Omental fat pad (tissue), 4 donors: ENCODE data around the gene NLRP5. TPM values are rescaled to one million over a fixed set of nuclear protein-coding genes. Genes with fewer than 3 reads are reported as not detected.
"Not testable (repeated sequence)": the region's sequence is repeated elsewhere in the genome, so short reads cannot be mapped to it uniquely, and the experiment has no call there.

Source experiments
- ATAC-seq: fragments of 150-250 bp; one replicate; pipeline ENCODE4 v1.9.1; 2016; ENCODE audit warnings: mild to moderate bottlenecking, moderate library complexity; ENCODE audit not compliant: low FRiP score
- DNase-seq: peaks from one replicate; pipeline ENCODE4 v3.0.0-alpha.2; 2019; ENCODE audit warnings: low spot score
- total RNA-seq, 4 donors: library from RNA; depleted of rRNA; stranded (reverse); fragments of >200 nt; gene quantifications; one replicate each; pipeline ENCODE4 v1.1.0, GENCODE V29; 2016
- TF ChIP-seq, protein P1 (sequence below), 3 donors: fragments of 450-650 bp; IDR thresholded peaks; one replicate each; pipeline ENCODE4 v1.5.1; 2016 to 2017; ENCODE audit warnings: antibody characterized with exemption in 3 of 3, mild to moderate bottlenecking in 3 of 3, moderate library complexity in 2 of 3

The NLRP5 gene
- total RNA-seq, 4 donors from 2014 or later, result not detected

- peak; percentile 86 for ATAC-seq
- peak; percentile 64 for DNase-seq
- TF ChIP-seq, protein P1, sequence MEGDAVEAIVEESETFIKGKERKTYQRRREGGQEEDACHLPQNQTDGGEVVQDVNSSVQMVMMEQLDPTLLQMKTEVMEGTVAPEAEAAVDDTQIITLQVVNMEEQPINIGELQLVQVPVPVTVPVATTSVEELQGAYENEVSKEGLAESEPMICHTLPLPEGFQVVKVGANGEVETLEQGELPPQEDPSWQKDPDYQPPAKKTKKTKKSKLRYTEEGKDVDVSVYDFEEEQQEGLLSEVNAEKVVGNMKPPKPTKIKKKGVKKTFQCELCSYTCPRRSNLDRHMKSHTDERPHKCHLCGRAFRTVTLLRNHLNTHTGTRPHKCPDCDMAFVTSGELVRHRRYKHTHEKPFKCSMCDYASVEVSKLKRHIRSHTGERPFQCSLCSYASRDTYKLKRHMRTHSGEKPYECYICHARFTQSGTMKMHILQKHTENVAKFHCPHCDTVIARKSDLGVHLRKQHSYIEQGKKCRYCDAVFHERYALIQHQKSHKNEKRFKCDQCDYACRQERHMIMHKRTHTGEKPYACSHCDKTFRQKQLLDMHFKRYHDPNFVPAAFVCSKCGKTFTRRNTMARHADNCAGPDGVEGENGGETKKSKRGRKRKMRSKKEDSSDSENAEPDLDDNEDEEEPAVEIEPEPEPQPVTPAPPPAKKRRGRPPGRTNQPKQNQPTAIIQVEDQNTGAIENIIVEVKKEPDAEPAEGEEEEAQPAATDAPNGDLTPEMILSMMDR (IDR thresholded peaks at IDR 0.05), result no peak
Measured at GRCh38 chr19:56105090-56105701, 118.6 kb downstream of the NLRP5 start.

DNA sequence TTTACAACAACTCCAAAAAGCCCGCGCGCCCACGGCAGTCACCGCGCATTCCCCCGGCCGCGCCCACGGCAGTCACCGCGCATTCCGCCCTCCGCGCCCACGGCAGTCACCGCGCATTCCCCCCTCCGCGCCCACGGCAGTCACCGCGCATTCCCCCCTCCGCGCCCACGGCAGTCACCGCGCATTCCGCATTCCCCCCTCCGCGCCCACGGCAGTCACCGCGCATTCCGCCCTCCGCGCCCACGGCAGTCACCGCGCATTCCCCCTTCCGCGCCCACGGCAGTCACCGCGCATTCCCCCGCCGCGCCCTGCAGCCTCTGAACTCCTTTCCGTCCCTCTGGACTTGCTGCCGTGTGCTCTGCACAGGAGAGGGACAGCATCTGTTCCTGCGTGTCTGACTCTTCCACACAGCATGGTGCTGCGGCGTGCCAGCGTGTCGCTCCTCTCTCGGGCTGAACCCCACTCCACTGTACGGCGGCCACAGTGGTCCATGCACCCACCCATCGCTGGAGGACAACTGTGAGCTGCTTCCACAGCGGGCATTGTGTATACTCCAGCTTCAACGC lies 119.3 kb downstream of the NLRP5 start:
- not testable (repeated sequence) for ATAC-seq, DNase-seq

- ATAC-seq (no peak), DNase-seq (no peak)
- TF ChIP-seq, protein P1 (IDR thresholded peaks at IDR 0.05), result no peak
Measured at GRCh38 chr19:56106397-56106849, 119.8 kb downstream of the NLRP5 start.

GRCh38 chr19:56106993-56107392 lies 120.4 kb downstream of the NLRP5 start:
- TF ChIP-seq, protein P1 (IDR thresholded peaks at IDR 0.05), result no peak

GRCh38 chr19:56107626-56108351 lies 121.2 kb downstream of the NLRP5 start:
- ATAC-seq (no peak), DNase-seq (no peak)
- TF ChIP-seq, protein P1 (IDR thresholded peaks at IDR 0.05), result no peak

More at GRCh38 chr19:56106993-56107392, 120.4 kb downstream of the NLRP5 start:
- no peak for ATAC-seq
- DNase-seq, result no peak

DNA sequence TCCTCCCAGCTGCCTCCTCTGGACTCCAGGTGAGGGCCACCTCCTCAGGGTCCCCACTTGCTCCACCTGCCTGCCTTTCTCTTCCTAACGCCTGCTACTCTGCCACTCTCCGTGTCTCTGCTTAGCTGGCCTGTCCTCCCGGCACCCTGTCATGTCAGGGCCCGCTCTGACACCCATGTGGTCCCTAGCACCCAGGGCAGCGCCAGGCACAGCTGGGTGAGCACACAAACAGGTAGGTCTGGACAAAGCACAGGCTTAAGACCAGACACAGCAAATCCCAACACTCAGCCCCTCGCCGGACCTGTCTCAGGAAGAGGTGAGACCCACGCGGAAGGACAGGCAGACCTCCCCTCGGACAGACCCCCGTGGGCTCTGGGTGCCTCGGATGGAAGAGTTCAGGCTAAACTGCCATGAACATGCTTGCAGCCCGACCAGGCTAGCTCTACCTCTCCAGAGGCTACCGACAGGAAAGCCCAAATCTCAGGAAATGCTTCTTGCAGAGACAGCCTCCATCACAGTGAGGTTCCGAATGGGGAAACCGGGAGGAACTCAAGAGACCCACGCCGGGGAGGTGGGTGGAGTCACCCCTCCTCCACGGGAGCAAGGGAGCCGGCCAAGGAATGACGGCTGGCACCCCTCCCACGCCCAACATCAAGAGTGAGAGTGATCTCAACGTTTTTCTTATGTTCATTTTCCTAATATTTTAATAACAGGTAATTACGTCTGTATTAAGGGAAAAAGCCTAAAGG lies 122.0 kb downstream of the NLRP5 start:
- DNase-seq (no peak), ATAC-seq (no peak)
- TF ChIP-seq, protein P1 (IDR thresholded peaks at IDR 0.05), result no peak

- ATAC-seq (no peak), DNase-seq (no peak)
- TF ChIP-seq, protein P1 (IDR thresholded peaks at IDR 0.05), result no peak
Measured at GRCh38 chr19:56109226-56109625, 122.7 kb downstream of the NLRP5 start.
